Stomach (tissue), 4 donors: ENCODE measurements around the gene LIM2.

ENCODE experiments used
- POLR2A ChIP-seq, 4 donors: fragments of 450-650 bp; IDR thresholded peaks; one replicate each; pipeline ENCODE4 v1.6.1; 2016; ENCODE audit warnings: antibody characterized with exemption in 4 of 4, control low read depth in 2 of 4, mild to moderate bottlenecking in 1 of 4, moderate library complexity in 1 of 4
- TF ChIP-seq, protein P1 (sequence below), 7 experiments: fragments of 450-650 bp in 4 of 7; fragments of 200-600 bp in 3 of 7; sonication (generic) in 3 of 7; IDR thresholded peaks; one replicate each; pipeline ENCODE4 v1.5.1; 2016 to 2019; ENCODE audit warnings: antibody characterized with exemption in 7 of 7, control low read depth in 2 of 7, mild to moderate bottlenecking in 1 of 7

DNA sequence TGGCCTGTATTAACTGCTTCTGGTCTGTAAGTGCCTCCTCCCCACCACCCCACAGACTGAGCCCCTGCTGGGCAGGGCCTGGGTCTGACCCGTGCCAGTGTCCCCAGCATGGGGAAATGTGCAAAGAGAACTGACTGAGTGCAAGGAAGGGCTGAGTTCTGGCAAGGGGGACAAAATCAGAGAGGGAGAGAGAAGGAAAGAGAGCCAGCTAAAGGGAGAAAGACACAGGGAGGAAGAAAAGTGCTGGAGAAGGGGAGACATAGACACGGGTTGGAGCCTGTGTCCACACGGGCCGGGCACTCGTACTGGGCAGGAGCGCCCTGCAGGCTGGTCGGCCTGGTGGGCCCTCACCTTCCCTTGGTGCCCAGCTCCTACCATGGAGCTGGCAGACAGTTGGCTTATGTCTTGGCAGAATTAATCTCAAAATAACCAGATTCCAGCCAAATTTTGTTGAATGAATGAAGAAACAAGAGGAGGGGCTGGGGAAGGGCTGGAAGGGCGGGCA, 16.5 kb downstream of the LIM2 start:
- TF ChIP-seq, protein P1, sequence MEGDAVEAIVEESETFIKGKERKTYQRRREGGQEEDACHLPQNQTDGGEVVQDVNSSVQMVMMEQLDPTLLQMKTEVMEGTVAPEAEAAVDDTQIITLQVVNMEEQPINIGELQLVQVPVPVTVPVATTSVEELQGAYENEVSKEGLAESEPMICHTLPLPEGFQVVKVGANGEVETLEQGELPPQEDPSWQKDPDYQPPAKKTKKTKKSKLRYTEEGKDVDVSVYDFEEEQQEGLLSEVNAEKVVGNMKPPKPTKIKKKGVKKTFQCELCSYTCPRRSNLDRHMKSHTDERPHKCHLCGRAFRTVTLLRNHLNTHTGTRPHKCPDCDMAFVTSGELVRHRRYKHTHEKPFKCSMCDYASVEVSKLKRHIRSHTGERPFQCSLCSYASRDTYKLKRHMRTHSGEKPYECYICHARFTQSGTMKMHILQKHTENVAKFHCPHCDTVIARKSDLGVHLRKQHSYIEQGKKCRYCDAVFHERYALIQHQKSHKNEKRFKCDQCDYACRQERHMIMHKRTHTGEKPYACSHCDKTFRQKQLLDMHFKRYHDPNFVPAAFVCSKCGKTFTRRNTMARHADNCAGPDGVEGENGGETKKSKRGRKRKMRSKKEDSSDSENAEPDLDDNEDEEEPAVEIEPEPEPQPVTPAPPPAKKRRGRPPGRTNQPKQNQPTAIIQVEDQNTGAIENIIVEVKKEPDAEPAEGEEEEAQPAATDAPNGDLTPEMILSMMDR (IDR thresholded peaks at IDR 0.05) = no peak
- TF ChIP-seq POLR2A (IDR thresholded peaks at IDR 0.05) = no peak
